Measurements from ENCODE around the gene HOXB5.

Gene HOXB5

GRCh38 chr17:48545022-48545375 lies 48.6 kb downstream of the HOXB5 start, which contains the start of gene HOXB2:
TSS of gene HOXB2 (minus strand) at chr17:48545109. CDS start at chr17:48544911, 198 bp downstream.
- no peak for DNase-seq

GRCh38 chr17:48544349-48545021 lies 49.1 kb downstream of the HOXB5 start:
- peak; percentile 50 for DNase-seq

GRCh38 chr17:48543854-48544348 lies 49.7 kb downstream of the HOXB5 start:
- DNase-seq, result peak; percentile 56

GRCh38 chr17:48543107-48543853 lies 50.3 kb downstream of the HOXB5 start:
- DNase-seq, result peak; percentile 68

GRCh38 chr17:48542698-48543106 lies 50.9 kb downstream of the HOXB5 start:
- no peak for DNase-seq

GRCh38 chr17:48542114-48542656 lies 51.4 kb downstream of the HOXB5 start:
- DNase-seq, result peak; percentile 47

- peak; percentile 60 for DNase-seq
Observed at GRCh38 chr17:48541577-48542113, 51.9 kb downstream of the HOXB5 start.

Data from activated CD4-positive, CD25-positive, alpha-beta regulatory T cell treated with anti-CD3 and anti-CD28 coated beads, Interleukin-2, amount 50 U/mL, for 72 hours (primary cell).